Prostate gland (tissue), 2 donors: ENCODE measurements around the gene VPS37C.

Experiments
- CTCF ChIP-seq, 4 experiments: fragments of 200-600 bp in 2 of 4; fragments of 450-650 bp in 2 of 4; sonication (generic) in 2 of 4; IDR thresholded peaks; 1 replicate in 3 of 4; 2 replicates in 1 of 4; pipeline ENCODE4 v1.5.1; 2016 to 2019; ENCODE audit warnings: antibody characterized with exemption in 4 of 4, mild to moderate bottlenecking in 2 of 4, moderate library complexity in 2 of 4
- POLR2A ChIP-seq: fragments of 450-650 bp; IDR thresholded peaks from one replicate; pipeline ENCODE4 v1.6.1; 2016; ENCODE audit warnings: antibody characterized with exemption, mild to moderate bottlenecking

- TF ChIP-seq POLR2A (no peak), CTCF (IDR thresholded peaks at IDR 0.05) (no peak)
Observed at GRCh38 chr11:61158691-61159381, 2.4 kb downstream of the VPS37C start.
